Activated CD4-positive, alpha-beta T cell treated with anti-CD3 and anti-CD28 coated beads, Interleukin-2, Interleukin-4, amounts not matched to agents 100 ng/mL and 50 ng/mL, durations not matched to agents 16 hours and 8 hours (primary cell): Measurements from ENCODE around the gene GLB1L.
A peak's percentile ranks its signal among the peaks of the same experiment; 100 is the strongest.
"Not testable (repeated sequence)": the region's sequence is repeated elsewhere in the genome, so short reads cannot be mapped to it uniquely, and the experiment has no call there.

ENCODE experiments used
- DNase-seq: peaks from one replicate; pipeline ENCODE4 v3.0.0-alpha.2; 2020; ENCODE audit warnings: low spot score

GLB1L gene

GRCh38 chr2:219280651-219281050, 35.4 kb upstream of the GLB1L start:
- DNase-seq = no peak

DNA sequence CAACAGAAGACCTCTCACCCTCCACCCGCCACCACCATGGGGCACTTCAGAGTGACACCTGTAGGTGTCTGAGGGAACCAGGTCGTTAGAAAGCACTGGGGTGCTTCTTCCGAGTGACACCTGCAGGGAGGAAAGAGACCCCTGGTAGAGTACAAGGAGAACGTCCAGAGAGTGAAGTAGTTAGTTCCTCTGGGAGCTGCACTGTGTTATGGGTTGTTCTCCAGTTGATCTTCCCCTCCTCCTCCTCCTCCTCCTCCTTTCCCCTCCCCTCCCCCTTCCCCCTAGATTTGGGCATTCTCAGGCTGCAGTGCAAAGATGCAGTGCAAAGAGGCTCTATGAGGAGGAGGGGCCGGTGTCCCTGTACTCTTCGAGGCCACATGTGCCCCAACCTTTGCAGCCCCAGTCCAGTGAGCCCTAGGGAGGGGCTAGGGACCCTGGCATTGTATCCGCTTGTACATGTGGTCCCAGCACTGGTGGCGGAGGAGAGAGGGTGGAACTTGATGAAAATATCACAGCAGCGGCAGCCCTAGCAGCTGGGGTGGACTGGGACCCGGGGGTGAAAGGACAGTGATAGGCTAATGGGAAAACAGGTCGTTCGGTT, 34.8 kb upstream of the GLB1L start:
- no peak for DNase-seq

GRCh38 chr2:219279151-219279915, 34.1 kb upstream of the GLB1L start, which contains the start of gene DNAJB2:
DNAJB2 (plus strand) TSS chr2:219279366; CDS start chr2:219279834, 468 bp downstream.
- DNase-seq = peak; percentile 98

GRCh38 chr2:219278655-219279150, 33.5 kb upstream of the GLB1L start:
- no peak for DNase-seq

DNA sequence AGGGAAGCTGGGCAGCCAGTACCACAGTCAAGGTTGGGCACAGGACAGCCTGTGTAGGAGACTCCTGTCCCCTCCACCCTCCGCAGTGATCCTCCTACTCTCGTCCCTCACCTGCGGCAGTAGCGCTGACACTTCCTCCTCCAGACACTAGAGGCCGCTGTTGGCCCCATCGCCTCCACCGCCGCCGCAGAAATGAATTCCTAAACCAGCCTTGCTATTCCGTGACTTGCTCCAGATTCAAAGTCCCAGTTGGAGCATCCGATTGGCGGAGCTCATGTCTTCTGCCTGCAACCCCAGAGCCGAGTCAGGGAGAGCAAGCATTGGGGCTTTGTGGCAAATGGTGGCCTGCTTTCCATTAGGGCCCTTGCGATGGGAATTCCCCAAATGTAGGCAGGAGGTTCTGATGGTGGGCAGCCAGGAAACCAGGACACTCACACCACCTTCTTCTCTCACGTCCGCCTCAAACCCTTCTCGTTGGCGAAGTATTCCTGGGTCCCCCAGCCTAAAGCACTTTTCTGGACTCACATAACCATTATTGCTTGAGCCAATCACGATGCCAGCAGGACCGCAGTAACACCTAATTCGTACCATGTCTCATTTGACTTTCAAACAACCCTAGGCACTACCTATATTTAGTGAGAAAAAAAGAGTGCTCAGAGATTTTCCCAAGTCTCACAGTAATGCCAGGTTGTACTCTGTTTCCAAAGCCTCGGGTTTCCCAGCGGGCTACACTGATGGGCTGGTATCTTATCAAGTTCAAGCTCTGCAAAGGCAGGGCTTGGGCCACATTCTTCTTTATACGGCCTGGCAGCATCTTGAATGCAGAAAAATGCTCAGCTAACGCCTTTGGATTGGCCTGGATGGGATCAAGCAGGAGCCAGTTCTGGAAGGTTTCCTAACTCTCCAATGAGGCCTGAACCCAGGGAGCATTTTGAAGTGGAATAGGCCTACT, 32.7 kb upstream of the GLB1L start:
- DNase-seq = peak; percentile 80

DNA sequence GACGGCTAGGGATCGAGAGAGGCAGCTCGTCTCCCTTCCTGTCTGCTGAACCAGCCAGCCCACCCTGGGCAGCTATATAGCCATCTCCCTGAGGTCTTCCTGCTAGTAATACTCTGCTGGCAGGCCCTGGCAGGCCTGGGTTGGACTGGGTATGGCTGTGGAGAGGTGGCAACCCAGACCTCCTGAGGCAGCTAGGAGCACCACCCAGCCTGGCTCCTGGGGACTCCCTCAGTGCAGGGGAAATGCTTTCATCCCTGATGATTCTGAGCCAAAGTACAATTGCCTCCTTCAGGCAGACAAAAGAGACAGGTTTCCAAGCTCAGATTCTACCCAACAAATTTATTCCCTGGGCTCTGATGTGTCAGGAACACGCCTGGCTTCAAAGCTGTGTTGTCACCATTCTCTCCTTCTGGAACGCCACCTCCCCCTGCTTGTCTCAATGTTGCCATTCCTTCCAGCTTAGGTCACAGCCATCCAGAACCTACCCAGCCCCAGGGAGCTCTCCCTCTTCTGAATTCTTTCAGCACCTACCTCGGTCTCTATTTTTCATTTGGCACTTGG, 29.2 kb upstream of the GLB1L start:
- no peak for DNase-seq

DNA sequence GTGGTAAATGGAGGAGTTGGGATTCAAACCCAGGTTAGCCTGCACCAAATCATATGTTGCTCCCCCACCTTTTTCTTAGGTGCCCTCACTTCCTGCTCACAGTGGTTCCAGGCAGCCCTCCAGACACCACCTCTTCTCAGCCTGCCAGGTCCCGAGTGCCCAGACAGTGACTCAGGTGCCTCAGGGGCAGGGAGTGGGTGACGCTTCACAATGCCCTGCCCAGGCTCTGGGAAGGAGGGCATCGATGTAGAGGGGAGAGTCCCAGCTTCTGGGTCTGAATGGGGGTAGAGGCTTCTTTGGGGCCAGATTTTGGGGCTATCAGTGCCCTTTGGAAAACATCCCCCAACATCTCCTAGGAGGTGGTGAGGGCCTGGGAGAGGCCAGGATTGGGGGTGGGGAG, 28.7 kb upstream of the GLB1L start:
- no peak for DNase-seq

GRCh38 chr2:219272995-219273394, 27.8 kb upstream of the GLB1L start:
- DNase-seq = no peak

- DNase-seq = no peak
Observed at GRCh38 chr2:219272356-219272755, 27.1 kb upstream of the GLB1L start.

GRCh38 chr2:219271021-219271420, 25.8 kb upstream of the GLB1L start:
- no peak for DNase-seq

DNA sequence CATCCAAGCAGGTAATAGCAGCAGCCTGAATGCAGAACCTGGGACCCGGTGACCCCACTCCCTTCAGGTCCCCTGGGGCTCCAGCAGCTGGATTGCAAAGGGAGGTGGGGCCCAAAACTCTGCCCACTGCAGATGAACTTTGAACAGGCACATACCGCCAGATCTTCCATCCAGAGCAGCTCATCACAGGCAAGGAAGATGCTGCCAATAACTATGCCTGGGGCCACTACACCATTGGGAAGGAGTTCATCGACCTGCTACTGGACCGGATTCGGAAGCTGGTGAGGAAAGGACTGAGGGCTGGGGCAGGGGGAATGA, 24.8 kb upstream of the GLB1L start:
- DNase-seq = no peak

GRCh38 chr2:219269362-219270054, 24.3 kb upstream of the GLB1L start:
- DNase-seq = no peak

GRCh38 chr2:219268294-219268693, 23.1 kb upstream of the GLB1L start:
- DNase-seq = no peak

DNA sequence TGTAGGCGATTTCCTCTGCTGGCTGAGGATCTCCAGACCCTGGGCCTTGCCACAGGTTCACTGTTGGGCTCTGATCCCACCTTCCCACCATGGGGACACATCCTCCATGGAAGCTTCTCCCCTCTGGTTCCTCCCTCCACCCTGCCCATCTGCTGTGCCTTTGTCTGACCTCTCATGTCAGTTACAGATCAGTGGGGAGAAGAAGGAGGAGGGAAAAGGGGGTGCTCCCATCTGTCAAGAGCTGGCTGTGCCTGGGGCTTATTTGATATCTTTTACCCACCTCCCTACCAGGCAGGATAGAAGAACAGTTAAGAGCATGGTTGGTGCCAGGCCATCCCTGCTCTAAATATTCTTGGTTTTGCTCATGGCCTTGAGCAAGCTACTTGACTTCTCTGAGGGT, 21.6 kb upstream of the GLB1L start:
- DNase-seq = no peak

GRCh38 chr2:219266232-219266631, 21.0 kb upstream of the GLB1L start:
- no peak for DNase-seq

DNA sequence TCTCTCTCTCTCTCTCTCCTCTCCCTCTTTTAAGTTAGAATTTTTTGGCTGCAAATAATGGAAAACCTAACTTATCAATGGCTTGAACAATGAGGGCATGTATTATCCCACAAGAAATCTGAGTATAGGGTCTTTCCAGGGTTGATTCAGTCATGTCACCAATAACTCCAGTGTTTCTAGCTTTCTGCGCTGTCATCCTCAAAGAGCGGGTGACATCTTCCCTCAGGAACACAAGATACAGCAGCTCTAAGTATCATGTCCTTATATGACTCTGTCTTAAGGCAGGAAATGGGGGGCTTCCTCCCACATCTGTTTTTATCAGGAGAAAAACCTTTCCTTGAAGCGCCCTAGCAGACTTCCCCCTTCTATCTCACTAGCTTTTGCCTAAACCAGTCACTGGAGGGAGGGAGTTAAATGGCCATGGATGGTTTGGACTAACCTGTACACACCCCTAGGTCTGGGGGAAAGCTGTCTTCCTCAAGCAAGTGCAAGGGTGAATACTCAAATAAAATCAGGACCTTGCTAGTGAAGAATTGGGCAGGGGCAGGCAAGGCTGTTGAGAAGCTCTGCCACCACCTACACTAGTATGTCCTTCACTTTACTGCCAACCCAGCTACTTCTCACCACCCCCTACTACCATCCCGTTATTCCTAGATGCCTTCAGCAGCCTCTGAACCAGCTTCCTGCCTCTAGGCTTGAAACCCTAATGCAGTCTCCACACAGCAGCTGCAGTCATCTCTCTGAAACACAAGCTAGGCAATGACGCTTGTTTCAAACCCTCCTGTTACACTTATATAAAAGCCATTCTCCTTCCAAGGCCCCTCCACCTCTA, 16.0 kb upstream of the GLB1L start:
- no peak for DNase-seq

DNA sequence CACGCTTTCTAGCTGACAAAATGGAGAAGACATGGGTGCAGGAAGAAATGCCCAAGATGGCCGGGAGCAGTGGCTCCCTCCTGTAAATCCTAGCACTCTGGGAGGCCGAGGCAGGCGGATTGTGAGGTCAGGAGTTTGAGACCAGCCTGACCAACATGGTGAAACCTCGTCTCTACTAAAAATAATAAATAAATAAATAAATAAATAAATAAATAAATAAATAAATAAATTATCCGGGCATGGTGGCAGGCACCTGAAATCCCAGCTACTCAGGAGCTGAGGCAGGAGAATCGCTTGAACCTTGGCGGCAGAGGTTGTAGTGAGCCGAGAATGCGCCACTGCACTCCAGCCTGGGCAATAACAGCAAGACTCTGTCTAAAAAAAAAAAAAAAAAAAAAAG, 13.7 kb upstream of the GLB1L start:
- not testable (repeated sequence) for DNase-seq

- no peak for DNase-seq
Observed at GRCh38 chr2:219254590-219255201, 9.5 kb upstream of the GLB1L start.

DNA sequence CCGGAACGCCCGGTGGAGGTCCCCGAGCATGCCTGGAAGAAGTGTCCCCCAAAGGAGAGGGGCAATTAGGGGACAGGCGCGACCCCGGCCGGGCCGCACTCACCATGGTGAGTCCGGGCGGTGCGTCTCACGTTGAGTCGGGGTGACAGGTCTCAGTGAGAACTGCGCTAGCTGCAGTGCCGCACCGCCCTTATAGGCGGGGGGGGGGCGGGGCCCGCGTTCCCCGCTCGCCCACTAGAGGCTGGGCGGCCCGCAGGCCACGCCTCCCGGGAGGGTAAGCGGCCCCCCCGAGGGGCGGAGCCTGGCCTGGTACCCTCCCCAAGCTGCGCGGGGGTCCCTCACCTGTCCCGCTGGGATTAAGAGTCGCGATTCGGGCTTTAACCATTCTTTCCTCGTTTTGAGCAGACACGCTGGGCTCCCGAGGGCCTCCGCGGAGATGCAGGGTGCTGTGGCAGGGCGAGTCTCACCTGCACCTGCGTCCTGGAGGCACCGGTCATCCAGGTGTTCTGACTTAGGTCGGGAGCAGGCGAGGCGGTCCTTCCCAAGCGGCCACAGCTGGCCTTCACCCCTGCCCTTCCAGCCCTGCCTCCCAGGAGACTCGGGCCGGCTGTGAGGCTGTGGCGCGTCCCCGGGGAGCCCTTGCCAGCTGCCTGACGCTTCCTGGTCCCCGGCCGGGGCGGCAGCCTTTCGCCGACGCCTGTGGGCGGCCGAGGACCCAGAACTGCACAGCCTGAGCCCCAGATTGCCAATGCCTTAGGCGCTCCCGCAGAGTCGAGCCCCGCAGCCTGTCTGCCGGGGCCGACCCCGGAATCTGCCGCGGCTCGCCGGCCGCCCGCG, 8.7 kb upstream of the GLB1L start, which contains the start of gene TUBA4A:
TSS of gene TUBA4A (minus strand) at position 166 of the 837 bp plus-strand sequence. CDS start at position 106, 60 bp downstream.
- DNase-seq = peak; percentile 89
